GM12891 (cell line): ENCODE data around the gene TRPC6.

ENCODE experiments used
- PAX5 ChIP-seq: IDR thresholded peaks from 2 replicates; pipeline ENCODE4 v1.6.1; 2011; ENCODE audit warnings: low read length, moderate library complexity, mild to moderate bottlenecking; ENCODE audit not compliant: insufficient read depth, severe bottlenecking
- POLR2AphosphoS5 ChIP-seq: IDR thresholded peaks from 2 replicates; pipeline ENCODE4 v1.6.1; 2011; ENCODE audit warnings: low read depth, low read length, control low read depth
- SPI1 ChIP-seq: IDR thresholded peaks from 2 replicates; pipeline ENCODE4 v1.6.1; 2011; ENCODE audit warnings: low read depth, low read length, control low read depth

DNA sequence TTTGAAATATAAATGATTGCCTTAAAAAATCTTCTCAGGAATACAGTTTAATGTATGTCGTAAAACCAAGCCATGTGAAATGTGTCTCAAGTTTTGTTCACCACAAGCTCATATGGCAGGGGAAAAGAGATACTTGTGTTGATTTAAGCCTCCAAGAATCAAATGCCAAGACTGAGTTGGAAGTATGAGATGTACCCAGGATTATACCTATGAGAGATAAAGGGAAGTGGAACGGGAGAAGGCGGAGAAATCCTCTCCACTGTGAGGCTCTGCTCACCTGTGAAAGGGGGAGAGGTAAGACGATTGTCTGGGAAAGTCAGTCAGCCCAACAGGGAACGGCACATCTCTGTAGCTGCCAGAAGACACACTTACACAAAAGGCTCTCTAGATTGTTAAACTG, 124.8 kb downstream of the TRPC6 start:
- no peak for TF ChIP-seq SPI1
- no peak for TF ChIP-seq PAX5
- no peak for TF ChIP-seq POLR2AphosphoS5
